NOMO-1 treated with DMSO at 0.1 percent for 48 hours (cell line): ENCODE data around the gene HRC.
"Not testable (repeated sequence)": the region's sequence is repeated elsewhere in the genome, so short reads cannot be mapped to it uniquely, and the experiment has no call there.

ENCODE experiments used
- DNase-seq: peaks from one replicate; lab custom pipeline; 2025; ENCODE audit not compliant: unreplicated experiment; lab: John Stamatoyannopoulos, UW

Gene HRC

DNA sequence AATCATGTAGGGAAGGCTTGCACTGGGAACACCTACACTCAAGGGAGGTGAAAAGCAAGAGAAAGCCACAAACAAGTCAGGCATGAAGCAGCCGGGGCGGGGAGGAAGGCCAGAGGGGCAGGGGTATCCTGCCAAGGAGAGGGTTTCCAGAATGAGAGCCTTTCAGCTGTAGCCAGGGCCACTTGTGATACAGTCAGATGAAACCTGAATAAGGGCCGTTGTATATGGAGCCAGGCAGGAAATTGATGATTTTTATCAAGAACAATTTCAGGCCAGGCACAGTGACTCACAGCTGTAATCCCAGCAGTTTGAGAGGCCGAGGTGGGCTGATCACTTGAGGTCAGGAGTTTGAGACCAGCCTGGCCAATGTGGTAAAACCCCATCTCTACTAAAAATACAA, 6.8 kb upstream of the HRC start:
- no peak for DNase-seq

- no peak for DNase-seq
Measured at GRCh38 chr19:49160450-49161189, 5.4 kb upstream of the HRC start.

DNA sequence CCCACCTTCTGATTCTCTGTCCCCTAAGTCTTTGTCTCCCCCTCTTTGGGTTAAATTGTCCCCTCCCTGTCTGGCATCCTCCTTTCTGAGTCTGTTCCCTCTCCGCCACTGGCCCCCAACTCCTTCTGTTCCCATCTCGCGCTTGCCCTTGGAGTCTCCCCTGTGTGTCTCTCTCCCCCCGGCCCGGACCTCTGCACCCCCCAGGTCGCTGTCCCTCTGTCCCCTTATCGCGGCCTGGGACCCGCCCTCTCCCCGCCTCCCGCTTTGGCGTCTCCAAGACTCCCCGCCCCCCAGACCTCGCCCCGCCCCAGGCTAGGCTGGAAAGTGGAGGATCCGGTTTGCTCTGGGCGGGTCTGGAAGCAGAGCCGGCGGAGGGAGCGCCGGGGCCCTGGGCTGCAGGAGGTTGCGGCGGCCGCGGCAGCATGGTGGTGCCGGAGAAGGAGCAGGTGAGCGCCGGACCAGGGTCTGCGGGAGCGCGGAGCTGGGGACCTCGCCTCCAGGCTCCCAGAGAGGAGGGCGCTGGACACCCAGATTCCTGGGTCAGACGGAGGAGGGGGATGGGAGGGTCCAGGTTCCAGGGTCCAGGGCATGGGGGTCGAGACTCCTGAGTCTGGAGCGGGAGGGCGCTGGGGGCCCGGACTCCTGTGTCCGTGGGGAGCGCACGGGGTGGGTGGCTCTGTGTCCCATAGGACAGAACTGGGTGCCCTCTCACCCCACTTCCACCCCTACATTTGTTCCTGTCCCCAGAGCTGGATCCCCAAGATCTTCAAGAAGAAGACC, 2.4 kb upstream of the HRC start, which contains the start of gene TRPM4:
Gene TRPM4 (plus strand): TSS at position 348 of the 780 bp plus-strand sequence. CDS start 75 bp downstream, at position 423.
- DNase-seq: peak; percentile 65

DNA sequence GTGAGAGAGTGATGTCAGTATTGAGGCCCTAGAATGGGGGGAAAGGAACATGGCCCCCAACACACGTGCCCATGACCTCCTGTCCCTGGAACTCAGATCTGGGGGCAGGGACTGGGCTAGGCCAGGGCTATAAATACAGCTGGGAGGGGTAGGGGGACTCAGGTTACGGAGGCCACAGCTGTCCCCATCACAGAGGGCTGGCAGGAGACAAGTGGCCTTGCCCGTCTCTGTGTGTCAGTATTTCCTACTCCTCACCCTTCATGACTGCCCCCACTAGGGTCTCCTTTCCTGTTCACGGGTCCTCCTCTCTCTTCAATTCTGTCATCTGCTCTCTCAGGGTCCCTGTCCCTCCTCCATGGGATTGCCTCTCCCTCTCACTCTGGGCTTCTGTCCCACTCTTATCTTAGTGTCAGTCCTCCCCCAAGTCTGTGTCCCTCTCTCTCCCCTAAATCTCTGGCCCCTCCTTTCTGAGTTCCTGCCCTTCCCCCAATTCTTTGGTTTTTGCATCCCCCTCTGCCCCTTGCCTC, 687 bp upstream of the HRC start:
- no peak for DNase-seq

DNA sequence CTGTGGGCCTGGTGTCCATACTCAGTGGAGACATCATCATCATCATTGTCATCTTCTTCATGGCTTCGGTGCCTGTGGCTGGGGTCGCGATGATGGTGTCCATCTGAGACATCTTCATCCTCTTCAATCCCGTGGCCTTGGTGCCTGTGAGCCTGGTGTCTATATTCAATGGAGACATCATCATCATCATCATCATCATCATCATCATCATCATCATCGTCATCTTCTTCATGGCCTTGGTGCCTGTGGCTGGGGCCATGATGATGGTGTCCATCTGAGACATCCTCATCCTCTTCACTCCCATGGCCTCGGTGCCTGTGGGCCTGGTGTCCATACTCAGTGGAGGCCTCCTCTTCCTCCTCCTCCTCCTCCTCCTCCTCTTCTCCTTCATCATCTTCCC, 917 bp downstream of the HRC start:
- no peak for DNase-seq

DNA sequence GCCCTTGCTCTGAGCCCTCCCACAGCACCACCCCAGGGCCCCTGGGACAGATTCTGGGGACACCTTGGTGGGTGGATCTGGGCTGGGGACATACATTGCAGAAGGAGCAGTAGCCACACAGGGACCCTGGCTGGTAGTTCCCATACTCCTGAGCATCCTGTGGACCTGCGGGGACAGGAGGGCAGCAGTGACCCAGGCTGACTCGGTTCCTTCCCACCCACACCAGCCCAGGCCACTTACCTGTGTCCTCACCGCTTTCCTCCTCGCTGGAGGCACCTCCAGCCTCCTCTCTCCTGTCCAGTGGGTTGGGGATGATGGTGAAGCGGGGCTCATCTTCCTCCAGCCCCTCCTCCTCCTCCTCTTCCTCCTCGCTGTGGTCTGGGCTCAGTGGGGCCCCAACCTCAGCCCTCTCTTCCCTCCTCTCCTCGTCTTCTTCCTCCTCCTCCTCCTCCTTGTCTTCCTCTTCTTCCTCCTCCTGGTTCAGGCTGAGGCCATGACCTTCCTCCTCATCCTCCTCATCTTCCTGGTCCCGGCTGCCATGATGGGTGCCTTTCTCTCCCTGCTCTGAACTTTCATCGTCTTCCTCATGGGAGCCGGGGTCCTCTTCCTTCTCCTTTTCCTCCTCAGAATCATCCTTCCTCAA, 1.9 kb downstream of the HRC start:
- DNase-seq: no peak

DNA sequence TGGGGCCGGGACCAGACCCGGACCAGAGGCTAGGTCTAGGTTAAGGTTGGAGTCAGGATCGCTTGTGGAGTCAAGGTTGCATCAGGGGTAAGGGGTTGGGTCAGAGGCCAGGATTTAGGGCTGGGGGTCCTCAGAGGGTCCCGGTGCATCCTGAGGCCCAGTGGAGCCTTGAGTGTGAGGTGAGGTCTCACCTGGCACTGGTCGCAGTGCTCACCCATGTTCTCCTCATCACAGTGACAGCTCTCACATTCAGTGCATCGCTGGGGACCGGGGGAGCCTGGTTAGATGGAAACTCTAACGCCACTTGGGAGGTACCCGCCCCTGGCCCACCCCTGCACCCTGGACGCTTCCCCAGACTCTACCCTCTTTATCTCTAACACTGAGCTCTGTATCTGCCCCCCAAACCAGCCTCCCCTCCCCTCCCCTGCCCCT, 3.1 kb downstream of the HRC start:
- no peak for DNase-seq

- DNase-seq: peak; percentile 52
Measured at GRCh38 chr19:49151267-49152118, 3.7 kb downstream of the HRC start.

DNA sequence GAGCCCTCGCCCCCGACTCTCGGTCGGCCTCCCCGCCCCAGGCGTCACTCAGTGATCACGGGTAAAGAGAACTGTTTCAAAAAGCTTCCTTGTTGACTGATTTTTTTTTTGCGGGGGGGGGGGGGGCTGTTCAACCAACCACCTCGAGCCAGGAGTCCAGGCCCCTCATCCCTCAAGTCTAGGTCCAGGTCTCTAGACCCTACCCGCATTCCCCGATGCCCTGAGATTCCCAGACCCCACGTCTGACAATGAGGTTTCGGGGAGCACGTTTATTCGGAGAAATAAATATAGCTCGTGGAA, 4.3 kb downstream of the HRC start:
- no peak for DNase-seq

DNA sequence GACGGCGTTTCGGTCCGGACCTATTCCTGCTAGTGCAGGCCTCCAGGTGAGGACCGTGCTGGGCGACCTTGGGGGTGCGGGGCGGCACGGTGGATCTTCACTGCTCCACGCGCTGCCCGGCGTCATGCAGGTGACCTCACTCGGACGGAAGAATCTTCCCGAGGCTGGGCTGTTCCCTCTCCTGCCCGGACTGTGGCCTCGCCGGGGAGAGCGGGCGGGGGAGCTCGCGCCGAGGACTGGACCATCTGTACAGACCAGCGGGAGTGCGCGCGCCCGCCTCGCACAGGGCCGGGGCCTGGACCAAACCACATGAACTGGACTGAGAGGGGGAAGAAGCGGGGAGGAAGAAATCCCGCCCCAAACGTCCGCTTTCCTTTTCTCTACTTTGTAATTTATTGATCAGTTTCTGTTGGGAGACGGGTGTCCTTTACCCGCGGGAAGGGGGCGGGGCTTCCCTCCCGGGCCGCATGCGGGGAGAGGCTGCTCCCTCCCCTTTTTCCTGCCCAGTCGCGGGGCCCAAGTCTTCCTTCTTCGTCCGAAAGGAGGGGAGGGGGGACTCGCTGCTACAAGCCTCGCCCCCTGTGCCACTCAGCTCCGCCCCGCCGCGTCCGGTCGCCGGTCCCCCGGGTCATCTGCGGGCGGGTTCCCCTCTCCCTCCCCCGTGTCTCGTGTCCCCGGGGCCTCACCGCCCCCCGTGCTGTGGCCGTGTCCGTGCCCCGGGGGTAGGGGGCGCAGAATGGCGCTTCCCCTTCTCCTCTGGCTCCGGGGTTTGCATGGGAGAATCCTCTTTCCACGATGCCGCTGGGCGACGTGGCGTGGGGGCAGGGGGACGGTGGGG, 4.9 kb downstream of the HRC start:
- DNase-seq: peak; percentile 83

- peak; percentile 35 for DNase-seq
Measured at GRCh38 chr19:49149652-49150105, 5.5 kb downstream of the HRC start.

- DNase-seq: peak; percentile 88
Measured at GRCh38 chr19:49148784-49149651, 6.2 kb downstream of the HRC start.

DNA sequence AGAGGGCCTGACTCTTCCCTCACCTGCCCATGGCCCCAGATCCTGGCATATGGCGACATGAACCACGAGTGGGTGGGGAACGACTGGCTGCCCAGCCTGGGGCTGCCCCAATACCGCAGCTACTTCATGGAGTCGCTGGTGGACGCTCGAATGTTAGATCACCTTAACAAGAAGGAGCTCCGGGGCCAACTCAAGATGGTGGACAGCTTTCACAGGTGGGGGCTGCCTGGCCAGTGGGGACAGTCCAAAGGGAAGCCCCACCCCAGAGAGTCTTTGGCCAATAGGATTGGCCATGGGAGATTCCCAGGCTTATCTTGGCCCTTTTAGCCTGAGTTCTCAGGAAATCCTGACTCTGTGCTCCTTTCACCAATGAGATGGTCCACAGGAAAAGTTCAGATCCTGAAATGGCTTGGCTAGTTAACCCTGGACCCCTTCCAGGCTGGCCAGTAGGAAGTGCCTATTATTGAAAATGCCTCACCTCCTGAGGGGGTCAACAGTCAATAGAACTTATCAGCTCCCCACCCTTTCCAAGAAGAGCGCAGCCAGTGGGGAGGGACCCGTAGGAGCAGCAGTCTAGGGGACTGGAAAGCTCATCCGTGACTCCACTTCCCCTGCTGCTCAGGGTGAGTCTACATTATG, 7.0 kb downstream of the HRC start:
- no peak for DNase-seq

- not testable (repeated sequence) for DNase-seq
Measured at GRCh38 chr19:49146408-49146770, 8.8 kb downstream of the HRC start.

DNA sequence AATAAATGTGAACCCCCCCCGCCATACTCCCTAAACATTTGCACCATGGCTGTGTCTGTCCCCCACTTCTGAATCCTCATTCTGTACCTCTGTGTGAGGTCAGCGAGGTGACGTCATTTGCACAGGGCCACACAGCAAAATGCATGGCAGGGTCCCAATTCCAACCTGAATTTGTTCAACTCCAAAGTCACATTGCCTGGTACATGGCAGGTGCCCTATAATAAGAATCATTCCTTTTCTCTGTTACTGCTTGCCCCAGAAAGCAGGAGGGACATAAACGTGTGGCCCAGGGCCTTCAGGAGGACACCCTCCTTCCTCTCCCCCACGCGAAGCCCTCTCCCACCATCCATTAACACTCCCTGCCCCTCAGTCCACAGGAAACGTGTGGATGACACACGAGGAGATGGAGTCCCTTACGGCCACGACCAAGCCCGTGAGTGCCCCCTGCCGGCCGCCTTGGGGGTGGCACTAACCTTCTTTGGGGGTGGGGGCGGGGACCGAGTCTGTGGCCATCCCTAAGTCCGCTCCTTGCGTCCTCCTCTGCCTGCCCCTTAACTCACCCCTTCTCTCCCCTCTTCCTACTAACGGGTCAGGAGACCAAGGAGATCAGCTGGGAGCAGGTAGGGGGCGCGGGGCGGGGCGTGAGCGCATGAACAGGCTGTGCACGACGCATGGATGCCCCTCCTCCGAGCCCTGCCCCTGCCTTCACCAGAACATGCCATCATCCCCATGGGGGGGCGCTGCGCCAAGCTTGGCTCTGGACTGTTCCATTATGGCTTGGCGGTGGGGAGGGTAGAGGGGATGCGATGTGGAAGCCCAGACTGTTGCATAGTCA, 9.4 kb downstream of the HRC start:
- DNase-seq: peak; percentile 51

DNA sequence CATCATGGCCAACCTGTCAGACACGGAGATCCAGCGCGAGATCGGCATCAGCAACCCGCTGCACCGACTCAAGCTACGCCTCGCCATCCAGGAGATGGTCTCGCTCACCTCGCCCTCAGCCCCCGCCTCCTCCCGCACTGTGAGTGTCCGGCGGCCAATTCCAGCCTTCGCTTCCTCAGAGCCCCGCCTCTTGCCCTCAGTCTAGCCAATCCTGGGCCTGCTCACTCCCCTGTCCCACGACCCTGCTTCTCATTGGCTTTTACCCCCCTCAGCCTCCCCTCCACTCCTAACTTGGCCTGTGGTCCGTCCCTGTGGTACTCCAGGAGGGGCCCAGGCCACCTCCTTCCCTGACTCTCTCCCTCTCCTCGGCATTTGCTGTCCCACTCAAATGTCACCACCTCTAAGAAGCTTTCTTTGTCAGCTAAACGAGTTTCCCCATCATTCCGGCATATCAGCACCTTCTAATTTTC, 12.3 kb downstream of the HRC start:
- DNase-seq: no peak

- DNase-seq: no peak
Measured at GRCh38 chr19:49141352-49141751, 13.8 kb downstream of the HRC start.
